Large intestine (tissue), 3 donors: ENCODE data around the gene ERRFI1. TPM values are rescaled to one million over a fixed set of nuclear protein-coding genes. Genes with fewer than 3 reads are reported as not detected.
"Not testable (repeated sequence)": the region's sequence is repeated elsewhere in the genome, so short reads cannot be mapped to it uniquely, and the experiment has no call there.

ENCODE experiments used
- DNase-seq, 2 donors: peaks; one replicate each; pipeline versions ENCODE4 v3.0.0 to v3.0.0-alpha.2; 2013
- H3K27ac ChIP-seq: one replicate; pipeline ENCODE4 v1.5.1; 2013; ENCODE audit warnings: low read length
- H3K27me3 ChIP-seq: 2 replicates; pipeline ENCODE4 v1.6.1; 2013; ENCODE audit warnings: low read length; ENCODE audit not compliant: control insufficient read depth, insufficient read depth
- H3K36me3 ChIP-seq: 2 replicates; pipeline ENCODE4 v1.6.1; 2013; ENCODE audit warnings: low read length; ENCODE audit not compliant: control insufficient read depth, insufficient read depth
- H3K4me1 ChIP-seq: one replicate; pipeline ENCODE4 v1.6.1; 2013; ENCODE audit warnings: low read length; ENCODE audit not compliant: control insufficient read depth, insufficient read depth
- H3K4me3 ChIP-seq: one replicate; pipeline ENCODE4 v1.5.1; 2013; ENCODE audit warnings: low read length
- H3K9me3 ChIP-seq: one replicate; pipeline ENCODE4 v1.6.1; 2013; ENCODE audit warnings: mild to moderate bottlenecking, low read depth, low read length, moderate library complexity; ENCODE audit not compliant: control insufficient read depth
- WGBS: methylation state at CpG from one replicate; pipeline ENCODE4 v1.1.5; 2013; ENCODE audit warnings: low lambda C conversion rate; ENCODE audit not compliant: insufficient coverage; 5-methylcytosine and 5-hydroxymethylcytosine counted together
- polyA plus RNA-seq: library from polyadenylated mRNA; unstranded; fragments of 120-200 nt; gene quantifications from one replicate; pipeline ENCODE4 v1.2.1, GENCODE V29; 2013

Gene ERRFI1
- polyA plus RNA-seq, 1 donor: 39.5 TPM

GRCh38 chr1:7971024-7971423, 55.1 kb downstream of the ERRFI1 start:
- H3K9me3 ChIP-seq: no peaks in the 10 kb centered on the region
- no peak for DNase-seq
- no peak overlapping the region for H3K27ac ChIP-seq
- no peak overlapping the region for H3K4me3 ChIP-seq
- H3K36me3 ChIP-seq: peaks cover 56% of the 10 kb centered on the region
- no peaks in the 10 kb centered on the region for H3K4me1 ChIP-seq
- no CpG with 5 or more reads among the region's 6 CpGs for WGBS
- no peaks in the 10 kb centered on the region for H3K27me3 ChIP-seq

- Histone ChIP-seq H3K4me1 (no peaks in the 10 kb centered on the region), H3K27ac (no peak overlapping the region), H3K9me3 (no peaks in the 10 kb centered on the region), H3K27me3 (no peaks in the 10 kb centered on the region), H3K36me3 (peaks cover 64% of the 10 kb centered on the region), H3K4me3 (no peak overlapping the region)
- WGBS: 100% methylated on average over 2 of the region's 2 CpGs
- no peak for DNase-seq
These were observed 55.9 kb downstream of the ERRFI1 start for GRCh38 chr1:7970246-7970645.

GRCh38 chr1:7967651-7968050, 58.5 kb downstream of the ERRFI1 start:
- no peak for DNase-seq
- Histone ChIP-seq H3K9me3 (no peaks in the 10 kb centered on the region), H3K27ac (no peak overlapping the region), H3K4me3 (no peak overlapping the region), H3K36me3 (peaks cover 77% of the 10 kb centered on the region), H3K27me3 (no peaks in the 10 kb centered on the region), H3K4me1 (peaks cover 1% of the 10 kb centered on the region)
- no CpG with 5 or more reads among the region's 4 CpGs for WGBS

DNA sequence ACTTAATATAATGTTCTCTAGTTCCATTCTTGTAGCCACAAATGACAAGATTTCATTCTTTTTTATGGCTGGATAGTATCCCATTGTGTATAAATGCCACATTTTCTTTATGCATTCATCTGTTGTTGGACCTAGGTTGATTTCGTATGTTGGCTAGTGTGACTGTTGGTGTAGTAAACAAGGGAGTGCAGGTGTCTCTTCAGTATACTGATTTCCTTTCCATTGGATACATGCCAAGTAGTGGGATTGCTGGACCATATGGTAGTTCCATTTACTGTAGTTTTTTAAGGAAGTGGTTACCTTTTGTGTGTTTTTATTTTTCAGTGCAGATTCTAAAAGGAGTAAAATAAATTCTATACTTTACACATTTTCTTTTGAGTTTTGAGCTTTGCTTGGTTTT, 58.9 kb downstream of the ERRFI1 start:
- no CpG with 5 or more reads among the region's 1 CpG for WGBS
- Histone ChIP-seq H3K27ac (no peak overlapping the region), H3K4me3 (no peak overlapping the region), H3K9me3 (no peaks in the 10 kb centered on the region), H3K4me1 (peaks cover 4% of the 10 kb centered on the region), H3K27me3 (no peaks in the 10 kb centered on the region), H3K36me3 (peaks cover 73% of the 10 kb centered on the region)
- DNase-seq: no peak

- Histone ChIP-seq H3K4me1 (peaks cover 11% of the 10 kb centered on the region), H3K36me3 (peaks cover 47% of the 10 kb centered on the region)
- WGBS: 100% methylated on average over 1 of the region's 3 CpGs
These were observed 61.6 kb downstream of the ERRFI1 start for GRCh38 chr1:7964476-7964875.

DNA sequence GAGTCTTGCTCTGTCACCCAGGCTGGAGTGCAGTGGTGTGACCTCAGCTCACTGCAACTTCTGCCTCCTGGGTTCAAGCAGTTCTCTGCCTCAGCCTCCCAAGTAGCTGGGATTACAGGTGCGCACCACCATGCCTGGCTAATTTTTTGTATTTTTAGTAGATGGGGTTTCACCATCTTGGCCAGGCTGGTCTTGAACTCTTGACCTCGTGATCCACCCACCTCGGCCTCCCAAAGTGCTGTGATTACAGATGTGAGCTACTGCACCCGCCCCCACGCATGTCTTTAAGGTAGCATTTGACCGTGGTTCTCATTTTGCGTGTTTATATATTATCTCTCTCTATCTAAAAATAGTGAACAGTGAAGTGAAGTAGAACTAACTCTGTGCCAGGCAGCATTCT, 62.3 kb downstream of the ERRFI1 start:
- H3K27ac ChIP-seq, H3K9me3 ChIP-seq, H3K27me3 ChIP-seq, DNase-seq, H3K4me3 ChIP-seq: not testable (repeated sequence)
- Histone ChIP-seq H3K4me1 (peaks cover 11% of the 10 kb centered on the region), H3K36me3 (peaks cover 42% of the 10 kb centered on the region)
- no CpG with 5 or more reads among the region's 7 CpGs for WGBS

More at GRCh38 chr1:7964476-7964875, 61.6 kb downstream of the ERRFI1 start:
- H3K4me3 ChIP-seq: no peak overlapping the region
- no peak overlapping the region for H3K27ac ChIP-seq
- H3K9me3 ChIP-seq: no peaks in the 10 kb centered on the region
- H3K27me3 ChIP-seq: no peaks in the 10 kb centered on the region
- DNase-seq: no peak

- not testable (repeated sequence) for H3K4me3 ChIP-seq, H3K27ac ChIP-seq, DNase-seq, H3K27me3 ChIP-seq, H3K9me3 ChIP-seq
- H3K36me3 ChIP-seq: peaks cover 37% of the 10 kb centered on the region
- peaks cover 11% of the 10 kb centered on the region for H3K4me1 ChIP-seq
- no CpG with 5 or more reads among the region's 12 CpGs for WGBS
These were observed 62.8 kb downstream of the ERRFI1 start for GRCh38 chr1:7963378-7963730.

DNA sequence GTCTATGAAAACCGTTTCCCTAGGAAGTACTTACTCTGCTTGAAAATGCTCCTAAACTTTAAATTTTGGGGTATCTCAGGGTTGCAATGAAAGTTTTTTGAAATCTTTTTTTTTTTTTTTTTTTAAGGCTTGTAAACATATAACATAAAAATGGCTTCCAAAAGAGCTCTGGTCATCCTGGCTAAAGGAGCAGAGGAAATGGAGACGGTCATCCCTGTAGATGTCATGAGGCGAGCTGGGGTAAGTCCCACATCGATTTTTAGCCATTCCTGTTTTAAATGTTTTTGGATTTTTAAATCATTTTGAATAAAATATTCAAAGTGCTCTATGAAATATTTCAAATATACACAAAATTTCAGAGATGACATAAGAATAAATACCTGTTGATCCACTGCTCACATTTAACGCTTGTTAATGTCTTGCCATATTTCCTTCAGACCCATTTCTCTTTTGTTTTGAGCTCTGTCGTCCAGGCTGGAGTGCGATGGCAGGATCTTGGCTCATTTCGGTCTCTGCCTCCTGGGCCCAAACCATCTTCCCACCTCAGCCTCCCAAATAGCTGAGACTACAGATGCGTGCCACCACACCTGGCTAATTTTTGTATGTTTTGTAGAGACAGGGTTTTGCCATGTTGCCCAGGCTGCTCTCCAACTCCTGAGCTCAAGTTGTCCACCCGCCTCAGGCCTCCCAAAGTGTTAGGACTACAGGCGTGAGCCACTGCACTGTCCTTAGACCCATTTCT, 63.3 kb downstream of the ERRFI1 start:
- H3K36me3 ChIP-seq: peaks cover 36% of the 10 kb centered on the region
- no peaks in the 10 kb centered on the region for H3K27me3 ChIP-seq
- H3K4me3 ChIP-seq: peak overlapping the region; percentile 98
- 82% methylated on average over 3 of the region's 11 CpGs for WGBS
- H3K4me1 ChIP-seq: peaks cover 11% of the 10 kb centered on the region
- DNase-seq: no peak
- no peaks in the 10 kb centered on the region for H3K9me3 ChIP-seq
- no peak overlapping the region for H3K27ac ChIP-seq

- H3K27me3 ChIP-seq: no peaks in the 10 kb centered on the region
- no CpG with 5 or more reads among the region's 10 CpGs for WGBS
- no peaks in the 10 kb centered on the region for H3K9me3 ChIP-seq
- H3K27ac ChIP-seq: peak overlapping the region; percentile 84
- no peak for DNase-seq
- peaks cover 36% of the 10 kb centered on the region for H3K36me3 ChIP-seq
- H3K4me1 ChIP-seq: peaks cover 11% of the 10 kb centered on the region
- peak overlapping the region; percentile 98 for H3K4me3 ChIP-seq
These were observed 64.1 kb downstream of the ERRFI1 start for GRCh38 chr1:7962014-7962335.
